Measurements from ENCODE around the gene MET.

MET gene

DNA sequence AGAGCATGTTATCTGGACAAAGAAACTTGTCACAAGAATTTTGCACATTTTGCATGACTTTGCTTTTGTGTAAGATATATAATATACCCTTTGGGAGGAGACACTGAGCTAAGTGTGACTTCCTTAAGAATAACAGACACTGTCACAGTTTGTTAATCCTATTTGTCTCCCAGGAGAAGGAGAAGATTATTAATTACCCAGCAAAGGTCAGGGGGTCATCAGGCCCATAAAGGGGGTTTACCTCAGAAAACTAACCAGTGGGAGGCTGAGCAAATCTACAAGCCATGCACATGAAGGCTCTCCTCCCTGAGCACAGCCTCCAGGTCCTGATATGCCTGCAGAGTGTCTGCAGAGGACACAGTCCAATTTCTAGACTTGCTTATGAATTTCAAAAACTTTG lies 10.1 kb upstream of the MET start:
- peaks cover 6% of the 10 kb centered on the region for H3K27me3 ChIP-seq (ENCODE audit: control insufficient read depth, insufficient read depth, low read length, poor library complexity, severe bottlenecking)
- no peaks in the 10 kb centered on the region for H3K36me3 ChIP-seq (ENCODE audit: control insufficient read depth, insufficient read depth, low read length)
- no peaks in the 10 kb centered on the region for H3K4me1 ChIP-seq (ENCODE audit: control insufficient read depth, insufficient read depth, low read length)
- H3K9me3 ChIP-seq (ENCODE audit: control insufficient read depth, low read length), result no peaks in the 10 kb centered on the region
- no peak overlapping the region for H3K4me3 ChIP-seq (ENCODE audit: insufficient read depth, low read depth, low read length)
- H3K27ac ChIP-seq (ENCODE audit: insufficient read depth, low read depth, low read length, poor library complexity, severe bottlenecking), result peak overlapping the region; percentile 23

DNA sequence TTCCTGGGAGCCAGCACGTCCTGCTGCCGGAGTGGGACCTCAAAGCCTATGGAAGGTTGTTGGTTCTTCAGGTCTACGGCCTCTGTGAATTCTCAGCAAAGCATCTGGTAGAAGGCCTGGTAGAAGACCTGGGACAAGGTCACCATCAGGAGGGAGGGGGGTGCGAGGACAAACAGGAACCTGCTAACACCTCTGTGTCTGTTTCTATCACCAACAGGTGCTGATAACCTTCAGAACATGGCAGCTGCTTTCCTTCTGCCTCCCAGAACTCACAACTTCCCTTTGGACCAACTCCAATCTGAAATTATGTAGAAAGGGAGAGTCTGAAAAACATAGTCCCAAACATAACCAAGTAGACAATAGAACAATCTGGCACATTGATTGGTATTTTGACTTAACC lies 8.3 kb upstream of the MET start:
- Histone ChIP-seq H3K27ac (ENCODE audit: insufficient read depth, low read depth, low read length, poor library complexity, severe bottlenecking) (no peak overlapping the region), H3K9me3 (ENCODE audit: control insufficient read depth, low read length) (no peaks in the 10 kb centered on the region), H3K4me3 (ENCODE audit: insufficient read depth, low read depth, low read length) (no peak overlapping the region), H3K4me1 (ENCODE audit: control insufficient read depth, insufficient read depth, low read length) (no peaks in the 10 kb centered on the region), H3K36me3 (ENCODE audit: control insufficient read depth, insufficient read depth, low read length) (no peaks in the 10 kb centered on the region), H3K27me3 (ENCODE audit: control insufficient read depth, insufficient read depth, low read length, poor library complexity, severe bottlenecking) (peaks cover 8% of the 10 kb centered on the region)
- WGBS, 2 experiments, result 89 to 94% methylated on average over 4 of the region's 4 CpGs

DNA sequence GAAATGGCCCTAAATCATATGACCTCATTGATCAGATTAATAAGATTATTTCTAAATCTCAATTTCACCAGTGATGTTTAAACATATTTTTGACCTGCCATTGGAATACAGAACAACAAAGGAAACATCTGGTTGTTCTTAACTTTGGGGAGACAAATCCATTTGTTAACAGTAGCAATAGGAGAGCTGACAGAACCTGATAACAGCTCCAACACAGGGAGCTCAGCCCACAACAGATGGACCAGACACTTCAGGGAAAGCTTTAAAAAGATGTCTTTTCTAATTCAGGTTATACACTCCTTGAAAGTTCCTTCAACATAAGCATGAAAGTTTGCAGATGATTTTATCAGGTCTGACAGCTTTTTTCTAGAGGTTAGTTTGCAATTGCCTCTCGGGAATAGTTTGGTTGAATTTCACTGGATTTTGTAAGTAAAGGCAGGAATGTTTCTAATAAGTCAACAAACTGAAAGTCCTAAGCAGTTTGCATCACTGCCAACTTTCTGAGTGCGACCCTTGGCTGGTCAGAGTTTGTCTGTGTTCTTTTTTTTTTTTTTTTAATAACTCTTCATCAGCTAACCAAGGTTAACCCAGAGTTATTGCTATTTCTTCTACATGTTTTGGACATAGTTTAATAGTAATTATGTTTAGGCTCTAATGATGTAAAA lies 6.5 kb upstream of the MET start:
- Histone ChIP-seq H3K27ac (ENCODE audit: insufficient read depth, low read depth, low read length, poor library complexity, severe bottlenecking) (no peak overlapping the region), H3K4me3 (ENCODE audit: insufficient read depth, low read depth, low read length) (no peak overlapping the region), H3K36me3 (ENCODE audit: control insufficient read depth, insufficient read depth, low read length) (no peaks in the 10 kb centered on the region), H3K27me3 (ENCODE audit: control insufficient read depth, insufficient read depth, low read length, poor library complexity, severe bottlenecking) (peaks cover 13% of the 10 kb centered on the region), H3K4me1 (ENCODE audit: control insufficient read depth, insufficient read depth, low read length) (no peaks in the 10 kb centered on the region), H3K9me3 (ENCODE audit: control insufficient read depth, low read length) (no peaks in the 10 kb centered on the region)
- 80 to 81% methylated on average over 2 of the region's 2 CpGs for WGBS, 2 experiments

DNA sequence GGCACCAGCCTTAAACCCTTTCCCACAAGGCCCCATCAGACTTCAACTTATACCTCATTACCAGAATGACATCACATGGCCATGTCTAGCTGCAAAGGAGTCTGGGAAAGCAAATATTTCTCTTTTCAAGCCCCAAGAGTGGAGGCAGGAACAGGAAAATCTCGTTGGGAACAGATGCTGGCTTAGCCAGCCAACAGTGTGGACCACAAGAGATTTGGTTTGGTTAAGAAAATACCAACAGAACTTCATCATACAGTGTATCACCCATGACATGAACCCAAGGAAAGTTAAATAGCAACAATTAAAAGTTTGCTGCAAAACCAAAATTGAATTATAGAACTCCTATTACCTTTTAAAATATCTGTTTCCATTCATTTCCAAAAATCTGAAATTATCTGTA lies 2.2 kb upstream of the MET start:
- Histone ChIP-seq H3K36me3 (ENCODE audit: control insufficient read depth, insufficient read depth, low read length) (no peaks in the 10 kb centered on the region), H3K4me1 (ENCODE audit: control insufficient read depth, insufficient read depth, low read length) (peaks cover 6% of the 10 kb centered on the region), H3K9me3 (ENCODE audit: control insufficient read depth, low read length) (no peaks in the 10 kb centered on the region), H3K4me3 (ENCODE audit: insufficient read depth, low read depth, low read length) (no peak overlapping the region), H3K27me3 (ENCODE audit: control insufficient read depth, insufficient read depth, low read length, poor library complexity, severe bottlenecking) (peaks cover 50% of the 10 kb centered on the region), H3K27ac (ENCODE audit: insufficient read depth, low read depth, low read length, poor library complexity, severe bottlenecking) (no peak overlapping the region)
- 79 to 85% methylated on average over 1 of the region's 1 CpG for WGBS, 2 experiments

DNA sequence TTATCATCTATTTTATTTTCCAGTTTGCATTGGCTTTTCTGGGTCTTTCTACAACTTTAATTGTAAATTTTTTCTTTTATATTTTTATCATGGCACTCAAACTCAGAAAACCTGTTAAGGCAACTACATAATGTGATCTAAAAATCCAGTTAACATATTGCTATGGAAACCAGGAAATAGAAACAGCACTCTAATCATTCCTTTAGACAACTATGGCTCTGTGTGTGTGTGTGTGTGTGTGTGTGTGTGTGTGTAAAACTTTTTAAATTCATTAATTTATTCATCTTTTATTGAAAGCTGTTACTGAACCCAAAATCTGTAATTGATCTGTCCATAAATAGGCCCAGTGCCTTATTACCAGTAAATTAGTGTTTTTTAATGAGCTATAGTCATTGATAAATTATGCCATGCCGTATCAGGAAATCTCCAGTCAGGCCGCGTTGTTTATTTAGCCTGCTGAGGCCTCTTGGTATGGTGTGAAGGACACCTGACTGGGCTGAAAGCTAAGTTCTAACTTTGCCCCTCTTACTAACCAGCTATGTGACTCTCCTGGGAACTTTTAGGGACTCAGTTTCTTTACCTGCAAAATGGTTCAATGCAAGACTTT lies 1.5 kb upstream of the MET start:
- Histone ChIP-seq H3K9me3 (ENCODE audit: control insufficient read depth, low read length) (no peaks in the 10 kb centered on the region), H3K27ac (ENCODE audit: insufficient read depth, low read depth, low read length, poor library complexity, severe bottlenecking) (no peak overlapping the region), H3K36me3 (ENCODE audit: control insufficient read depth, insufficient read depth, low read length) (no peaks in the 10 kb centered on the region), H3K4me1 (ENCODE audit: control insufficient read depth, insufficient read depth, low read length) (peaks cover 6% of the 10 kb centered on the region), H3K27me3 (ENCODE audit: control insufficient read depth, insufficient read depth, low read length, poor library complexity, severe bottlenecking) (peaks cover 52% of the 10 kb centered on the region), H3K4me3 (ENCODE audit: insufficient read depth, low read depth, low read length) (no peak overlapping the region)
- 91 to 92% methylated on average over 3 of the region's 3 CpGs for WGBS, 2 experiments

DNA sequence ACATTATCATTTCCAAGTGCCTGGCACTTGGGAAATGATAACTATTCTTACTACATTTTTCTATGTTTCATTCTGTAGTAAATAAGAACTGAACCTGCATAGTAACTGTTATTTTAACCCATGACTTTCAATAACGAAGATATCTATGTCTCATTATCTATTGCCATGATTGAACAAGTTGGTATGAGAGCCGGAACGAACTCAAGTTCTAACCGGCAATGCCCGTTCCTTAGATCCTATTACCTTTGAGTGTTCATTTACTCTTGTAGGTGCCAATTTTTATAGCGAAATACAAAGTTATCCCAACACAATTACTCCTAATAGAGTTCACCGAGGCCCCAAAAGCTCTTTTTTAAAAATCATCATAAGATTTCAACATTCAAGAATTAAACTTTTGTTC lies 885 bp upstream of the MET start:
- WGBS, 2 experiments, result 94 to 96% methylated on average over 7 of the region's 7 CpGs
- H3K9me3 ChIP-seq (ENCODE audit: control insufficient read depth, low read length), result no peaks in the 10 kb centered on the region
- H3K27ac ChIP-seq (ENCODE audit: insufficient read depth, low read depth, low read length, poor library complexity, severe bottlenecking), result no peak overlapping the region
- no peak overlapping the region for H3K4me3 ChIP-seq (ENCODE audit: insufficient read depth, low read depth, low read length)
- H3K36me3 ChIP-seq (ENCODE audit: control insufficient read depth, insufficient read depth, low read length), result no peaks in the 10 kb centered on the region
- H3K4me1 ChIP-seq (ENCODE audit: control insufficient read depth, insufficient read depth, low read length), result peaks cover 6% of the 10 kb centered on the region
- peaks cover 52% of the 10 kb centered on the region for H3K27me3 ChIP-seq (ENCODE audit: control insufficient read depth, insufficient read depth, low read length, poor library complexity, severe bottlenecking)

DNA sequence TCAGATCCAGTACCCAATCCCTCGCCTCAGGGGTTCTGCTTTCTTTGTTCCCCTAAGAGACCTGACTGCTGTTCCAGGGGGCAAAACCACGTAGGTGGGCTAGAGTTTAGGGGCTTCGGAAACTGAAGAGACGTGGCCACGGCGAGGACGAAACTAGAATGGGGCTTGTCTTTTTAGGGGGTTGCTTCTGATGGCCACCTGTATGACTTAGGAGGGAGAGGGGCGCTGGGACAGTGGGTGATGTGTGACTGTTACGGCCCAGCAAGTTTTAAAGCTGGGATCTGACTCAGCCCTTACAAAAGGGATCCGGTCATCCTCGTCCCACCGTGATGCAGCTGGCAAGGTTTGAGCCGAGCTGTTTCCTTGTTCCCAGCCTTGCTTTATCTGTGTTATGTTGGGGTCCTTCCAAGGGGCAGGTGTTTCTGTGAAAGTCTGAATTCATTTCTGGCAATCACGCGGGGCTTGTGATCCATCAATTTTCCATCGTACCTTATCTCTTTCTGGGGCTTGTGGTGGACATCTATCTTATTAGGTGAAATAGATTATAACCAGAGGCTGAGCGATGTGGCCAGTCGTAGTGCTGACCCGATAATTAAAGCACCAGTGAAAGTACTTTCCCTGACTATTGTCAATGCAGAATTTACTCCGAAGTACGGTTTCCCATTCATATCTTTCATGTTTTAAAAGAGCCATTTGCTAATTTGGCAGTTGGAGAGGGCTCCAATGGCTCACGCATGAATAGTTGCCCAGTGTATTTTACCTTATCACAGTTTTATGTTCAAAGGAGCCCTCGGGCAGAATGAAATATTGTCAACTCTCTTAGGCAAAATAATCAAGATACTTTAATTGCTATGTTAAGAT lies 830 bp downstream of the MET start:
- H3K9me3 ChIP-seq (ENCODE audit: control insufficient read depth, low read length), result no peaks in the 10 kb centered on the region
- WGBS, 2 experiments, result 27 to 28% methylated on average over 23 of the region's 23 CpGs
- no peaks in the 10 kb centered on the region for H3K36me3 ChIP-seq (ENCODE audit: control insufficient read depth, insufficient read depth, low read length)
- H3K4me1 ChIP-seq (ENCODE audit: control insufficient read depth, insufficient read depth, low read length), result peaks cover 6% of the 10 kb centered on the region
- no peak overlapping the region for H3K27ac ChIP-seq (ENCODE audit: insufficient read depth, low read depth, low read length, poor library complexity, severe bottlenecking)
- peaks cover 52% of the 10 kb centered on the region for H3K27me3 ChIP-seq (ENCODE audit: control insufficient read depth, insufficient read depth, low read length, poor library complexity, severe bottlenecking)
- peak overlapping the region; percentile 45 for H3K4me3 ChIP-seq (ENCODE audit: insufficient read depth, low read depth, low read length)

DNA sequence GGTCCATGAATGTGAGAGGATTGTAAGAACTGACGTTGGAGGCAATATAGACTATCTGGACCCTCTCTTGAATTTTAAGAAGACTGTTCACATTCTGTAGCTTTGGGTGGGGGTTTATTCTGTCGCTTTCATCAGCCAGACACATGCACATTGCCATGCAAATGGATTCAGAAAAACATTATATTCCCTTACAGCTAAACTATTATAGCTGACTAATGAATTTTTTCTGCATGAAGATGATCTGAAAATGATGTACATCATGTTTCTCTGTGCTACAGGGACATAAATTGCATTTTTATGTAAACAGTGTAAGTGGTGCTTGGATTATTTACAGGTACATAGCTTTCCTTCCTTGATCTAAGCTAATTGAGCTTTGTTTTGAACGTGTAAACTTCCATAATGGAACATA lies 1.5 kb downstream of the MET start:
- WGBS, 2 experiments, result 45 to 66% methylated on average over 2 to 3 of the region's 3 CpGs
- Histone ChIP-seq H3K4me3 (ENCODE audit: insufficient read depth, low read depth, low read length) (no peak overlapping the region), H3K9me3 (ENCODE audit: control insufficient read depth, low read length) (no peaks in the 10 kb centered on the region), H3K4me1 (ENCODE audit: control insufficient read depth, insufficient read depth, low read length) (peaks cover 6% of the 10 kb centered on the region), H3K27ac (ENCODE audit: insufficient read depth, low read depth, low read length, poor library complexity, severe bottlenecking) (no peak overlapping the region), H3K36me3 (ENCODE audit: control insufficient read depth, insufficient read depth, low read length) (no peaks in the 10 kb centered on the region), H3K27me3 (ENCODE audit: control insufficient read depth, insufficient read depth, low read length, poor library complexity, severe bottlenecking) (peaks cover 52% of the 10 kb centered on the region)

DNA sequence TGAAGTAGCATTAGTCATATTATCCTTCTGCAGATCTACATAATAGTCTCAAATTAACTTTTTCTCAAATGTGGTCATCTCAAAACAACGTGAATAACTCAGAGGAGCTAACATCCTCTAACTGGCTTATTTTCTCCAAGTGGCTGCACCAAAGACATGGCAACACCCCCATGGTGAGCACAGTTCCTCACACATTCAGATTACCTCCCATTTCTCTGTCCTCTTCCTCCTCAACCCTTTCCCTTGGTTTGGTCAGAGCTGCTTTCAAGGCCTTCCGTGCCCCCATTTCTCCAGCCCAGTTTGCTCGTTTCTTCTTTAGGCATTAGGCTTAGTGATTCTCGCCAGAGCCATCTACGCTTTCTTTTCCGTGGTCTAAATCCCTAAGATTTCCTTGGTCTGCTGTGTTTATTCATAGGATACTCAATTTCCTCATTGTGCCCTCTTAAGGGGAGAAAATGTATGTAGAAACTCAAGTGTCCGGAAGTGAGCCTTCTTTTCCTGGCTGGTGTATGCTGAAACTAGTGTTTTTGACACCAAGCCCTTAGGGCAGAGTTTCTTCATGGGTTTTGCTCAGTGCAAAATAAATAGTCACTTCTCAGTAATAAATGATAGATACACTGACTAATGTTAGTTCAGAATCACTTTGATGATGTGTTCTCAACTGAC lies 2.6 kb downstream of the MET start:
- Histone ChIP-seq H3K36me3 (ENCODE audit: control insufficient read depth, insufficient read depth, low read length) (no peaks in the 10 kb centered on the region), H3K9me3 (ENCODE audit: control insufficient read depth, low read length) (no peaks in the 10 kb centered on the region), H3K27me3 (ENCODE audit: control insufficient read depth, insufficient read depth, low read length, poor library complexity, severe bottlenecking) (peaks cover 49% of the 10 kb centered on the region), H3K27ac (ENCODE audit: insufficient read depth, low read depth, low read length, poor library complexity, severe bottlenecking) (no peak overlapping the region), H3K4me3 (ENCODE audit: insufficient read depth, low read depth, low read length) (no peak overlapping the region), H3K4me1 (ENCODE audit: control insufficient read depth, insufficient read depth, low read length) (peaks cover 6% of the 10 kb centered on the region)
- 71 to 72% methylated on average over 7 of the region's 7 CpGs for WGBS, 2 experiments

DNA sequence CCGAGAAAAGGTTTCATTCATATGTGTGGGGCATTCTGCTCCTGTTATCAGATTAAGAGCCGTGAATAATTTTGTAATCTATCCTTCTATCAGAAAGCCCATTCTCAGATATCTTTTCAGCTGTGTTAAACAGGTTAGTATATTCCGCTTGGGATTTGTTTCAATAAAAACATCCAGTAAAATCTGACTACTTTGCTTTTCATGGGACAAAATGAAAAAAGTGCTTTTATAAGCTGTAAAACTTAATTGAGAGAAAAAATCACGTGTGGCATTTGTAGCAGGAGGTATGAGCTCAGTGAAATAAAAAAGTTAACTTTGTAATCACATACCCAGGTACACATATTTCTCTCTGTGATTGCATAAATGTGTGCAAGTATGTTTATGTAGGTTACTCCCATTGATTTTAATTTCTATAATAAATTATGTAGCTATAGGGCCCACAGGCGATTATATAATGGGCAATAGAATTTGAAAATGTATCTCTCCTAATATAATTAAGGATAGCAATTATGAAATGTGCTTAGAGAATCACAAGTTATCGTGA lies 3.9 kb downstream of the MET start:
- H3K4me1 ChIP-seq (ENCODE audit: control insufficient read depth, insufficient read depth, low read length), result peaks cover 6% of the 10 kb centered on the region
- peaks cover 41% of the 10 kb centered on the region for H3K27me3 ChIP-seq (ENCODE audit: control insufficient read depth, insufficient read depth, low read length, poor library complexity, severe bottlenecking)
- no peaks in the 10 kb centered on the region for H3K36me3 ChIP-seq (ENCODE audit: control insufficient read depth, insufficient read depth, low read length)
- no peak overlapping the region for H3K4me3 ChIP-seq (ENCODE audit: insufficient read depth, low read depth, low read length)
- no peak overlapping the region for H3K27ac ChIP-seq (ENCODE audit: insufficient read depth, low read depth, low read length, poor library complexity, severe bottlenecking)
- no peaks in the 10 kb centered on the region for H3K9me3 ChIP-seq (ENCODE audit: control insufficient read depth, low read length)
- 95 to 100% methylated on average over 4 to 5 of the region's 6 CpGs for WGBS, 2 experiments
